ENCODE measurements around the gene EIF4A3.

EIF4A3 gene

DNA sequence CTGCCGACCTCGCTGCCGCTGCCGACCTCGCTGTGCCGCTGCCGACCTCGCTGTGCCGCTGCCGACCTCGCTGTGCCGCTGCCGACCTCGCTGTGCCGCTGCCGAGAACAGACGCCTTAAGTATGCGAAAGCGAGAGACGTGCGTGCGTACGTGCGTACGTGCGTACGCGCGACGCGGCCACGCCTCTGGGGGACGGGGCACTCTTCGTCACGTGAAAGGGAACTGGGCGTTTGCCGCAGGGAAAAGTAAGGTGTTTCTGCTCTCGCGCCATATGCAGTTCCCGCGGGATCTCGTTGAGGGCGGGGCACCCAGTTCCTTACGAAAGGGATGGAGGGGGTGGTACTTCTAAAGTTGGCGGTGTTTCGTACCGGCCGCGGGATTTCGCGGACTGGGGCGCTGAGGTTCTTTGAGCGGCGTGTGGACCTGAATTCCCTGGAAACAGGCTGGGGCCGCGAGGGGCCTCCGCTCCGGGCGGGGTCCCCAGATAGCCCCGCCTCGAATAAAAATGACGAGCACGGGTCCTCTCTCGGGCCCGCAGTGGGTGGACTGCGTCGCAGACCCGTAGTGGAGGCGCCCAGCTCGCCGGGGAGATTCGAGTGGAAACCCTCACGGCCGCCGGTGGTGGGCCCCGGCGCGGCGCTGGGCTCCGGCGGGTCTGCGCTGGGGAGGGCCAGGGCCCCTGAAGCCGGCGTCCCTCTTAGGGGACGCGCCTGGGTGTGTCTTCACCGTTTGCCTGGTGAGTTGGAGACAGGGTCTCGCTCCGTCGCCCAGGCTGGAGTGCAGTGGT, at the start of gene EIF4A3:
TSS of gene EIF4A3 (minus strand) at position 94 of the 788 bp plus-strand sequence. CDS start 167 bp downstream, outside the sequence.
- peak; percentile 95 for DNase-seq (ENCODE audit: low read depth)

DNA sequence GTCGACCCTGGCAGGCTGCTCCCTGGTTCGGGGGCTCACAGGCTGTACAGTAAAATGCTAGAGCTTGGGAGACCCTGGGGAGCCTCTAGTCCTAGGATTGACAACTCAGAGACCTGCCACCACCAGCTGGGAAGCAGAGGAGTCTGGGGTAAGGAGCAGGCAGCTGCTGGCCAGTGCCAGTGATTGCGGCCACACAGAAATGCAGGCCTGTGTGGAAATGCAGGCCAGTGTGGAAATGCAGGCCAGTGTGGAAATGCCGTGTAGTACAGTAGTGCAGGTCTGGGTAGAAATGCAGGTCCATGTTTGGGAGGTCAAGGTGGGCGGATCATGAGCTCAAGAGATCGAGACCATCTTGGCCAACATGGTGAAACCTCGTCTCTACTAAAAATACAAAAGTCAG, 49.7 kb upstream of the EIF4A3 start:
- DNase-seq (ENCODE audit: low read depth): no peak

DNA sequence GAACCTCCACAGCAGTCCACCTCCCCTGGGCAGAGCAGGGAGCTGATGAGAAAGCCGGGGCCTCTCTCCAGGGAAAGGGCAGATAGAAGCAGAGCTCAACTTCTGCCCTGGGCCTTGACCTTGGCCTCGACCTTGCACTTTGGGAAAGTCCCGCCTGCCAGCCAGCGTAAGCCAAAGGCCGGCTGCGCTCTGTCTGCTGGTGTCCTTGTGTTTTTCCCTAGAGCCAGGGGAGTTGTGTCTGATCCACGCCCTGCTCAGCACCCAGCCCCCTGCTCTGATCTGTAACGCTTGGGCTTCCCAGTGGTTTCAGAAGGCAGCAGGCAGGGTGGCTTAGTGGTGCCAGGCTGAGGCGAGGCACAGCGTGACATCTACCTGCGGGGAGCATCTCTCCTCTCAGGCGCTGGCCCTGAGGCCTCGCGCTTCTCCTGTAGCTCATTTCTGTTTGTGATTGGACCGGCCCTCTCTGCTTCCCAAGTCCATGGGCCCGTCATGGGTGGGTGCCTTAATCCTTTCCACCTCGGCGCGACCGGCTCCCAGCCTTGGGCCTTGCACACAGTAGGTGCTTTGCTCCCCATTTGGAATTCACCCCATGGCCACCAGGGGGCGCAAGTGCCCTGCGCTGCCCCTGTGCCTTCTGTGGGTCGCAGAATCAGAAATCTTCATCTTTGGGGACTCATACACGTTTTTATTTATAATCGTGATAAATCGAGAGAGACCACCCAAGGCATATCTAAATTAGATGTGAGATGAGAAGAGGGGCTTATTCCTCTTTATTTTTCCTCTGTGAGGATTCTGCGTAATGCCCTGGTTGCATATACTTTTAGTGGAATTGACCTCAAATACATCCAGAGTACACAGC, 49.0 kb upstream of the EIF4A3 start:
- DNase-seq (ENCODE audit: low read depth): peak; percentile 35

DNA sequence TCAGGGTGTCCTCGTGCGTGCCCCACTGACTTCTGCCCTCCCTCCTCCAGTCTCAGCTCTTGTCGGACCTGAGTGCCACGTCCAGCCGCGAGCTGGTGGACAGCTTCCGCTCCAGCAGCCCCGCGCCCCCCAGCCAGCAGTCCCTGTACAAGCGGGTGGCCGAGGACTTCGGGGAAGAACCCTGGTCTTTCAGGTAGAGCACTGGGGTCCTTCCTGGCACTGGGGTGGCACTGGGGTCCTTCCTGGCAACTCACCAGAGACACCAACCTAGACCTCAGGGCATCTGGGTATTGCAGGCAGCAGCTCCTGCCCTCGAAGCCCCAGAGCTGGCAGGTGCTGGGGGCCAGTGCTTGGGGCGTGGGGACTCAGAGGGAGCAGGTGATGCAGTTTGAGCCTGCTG, 48.2 kb upstream of the EIF4A3 start:
- DNase-seq (ENCODE audit: low read depth): no peak

DNA sequence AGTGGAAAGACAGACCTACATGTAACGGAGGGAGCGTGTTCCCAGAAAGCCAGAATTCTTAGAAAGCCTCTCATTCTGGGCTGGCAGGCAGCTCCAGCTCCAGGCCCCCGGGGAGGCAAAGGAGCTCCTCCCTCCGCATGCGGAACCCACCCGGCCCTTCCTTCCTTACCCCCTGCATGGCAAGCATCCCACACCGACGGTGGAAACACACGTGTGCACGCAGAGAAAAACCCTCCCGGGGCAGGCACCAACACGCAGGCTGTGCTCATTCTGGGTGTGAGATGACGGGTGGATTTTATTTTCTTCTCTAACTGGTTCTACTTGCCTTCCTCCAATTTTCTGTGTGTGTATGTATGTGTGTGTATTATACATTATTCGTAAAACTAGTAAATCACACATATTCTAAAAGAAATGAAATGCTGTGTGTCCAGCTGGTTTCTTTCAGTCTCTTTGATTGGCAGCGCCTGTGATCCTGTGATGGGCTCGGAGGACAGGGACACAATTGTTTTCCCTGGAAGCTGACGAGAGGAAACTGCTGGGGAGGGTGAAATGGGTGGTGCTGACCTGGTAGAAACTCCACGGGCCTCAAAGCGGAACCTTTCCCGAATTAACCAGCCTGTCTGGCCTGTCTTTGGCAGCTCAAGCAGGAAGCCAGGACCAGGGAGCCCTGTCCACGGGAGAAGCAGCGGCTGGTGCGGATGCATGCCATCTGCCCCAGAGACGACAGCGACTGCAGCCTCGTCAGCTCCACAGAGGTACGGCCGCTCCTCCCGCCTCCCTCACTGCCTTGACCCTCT, 45.1 kb upstream of the EIF4A3 start:
- DNase-seq (ENCODE audit: low read depth): no peak

DNA sequence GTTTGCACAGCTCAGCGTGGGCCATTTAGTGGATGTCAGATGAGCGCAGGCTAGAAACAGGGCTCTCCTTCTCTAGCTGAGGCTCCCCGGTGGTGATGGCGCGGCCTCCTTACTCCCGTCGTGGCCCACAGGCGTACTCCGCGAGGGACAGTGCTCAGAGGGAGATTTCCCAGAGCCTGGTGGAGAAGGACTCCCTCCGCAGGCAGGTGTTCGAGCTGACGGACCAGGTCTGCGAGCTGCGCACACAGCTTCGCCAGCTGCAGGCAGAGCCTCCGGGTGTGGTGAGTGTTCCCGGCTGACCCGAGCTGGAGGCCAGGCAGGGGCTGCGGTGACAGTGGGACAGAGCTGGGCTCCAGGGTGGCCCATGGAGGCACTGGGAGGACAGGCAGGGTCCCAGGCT, 44.3 kb upstream of the EIF4A3 start:
- DNase-seq (ENCODE audit: low read depth): no peak

DNA sequence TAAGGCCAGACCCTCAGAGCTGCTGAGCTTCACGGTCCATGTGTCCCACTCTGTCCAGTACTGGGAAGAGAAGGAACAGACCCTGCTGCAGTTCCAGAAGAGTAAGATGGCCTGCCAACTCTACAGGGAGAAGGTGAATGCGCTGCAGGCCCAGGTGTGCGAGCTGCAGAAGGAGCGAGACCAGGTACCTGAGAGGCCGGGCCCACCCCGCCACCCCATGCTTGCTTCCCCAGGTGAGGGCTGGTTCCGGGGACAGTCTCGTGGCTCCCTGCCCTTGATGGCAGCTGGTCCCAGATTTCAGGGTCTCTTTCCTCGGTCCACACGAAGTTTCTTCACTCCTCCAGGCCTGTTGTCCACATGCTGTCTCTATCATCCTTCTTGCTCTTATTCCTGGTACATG, 43.8 kb upstream of the EIF4A3 start:
- no peak for DNase-seq (ENCODE audit: low read depth)

DNA sequence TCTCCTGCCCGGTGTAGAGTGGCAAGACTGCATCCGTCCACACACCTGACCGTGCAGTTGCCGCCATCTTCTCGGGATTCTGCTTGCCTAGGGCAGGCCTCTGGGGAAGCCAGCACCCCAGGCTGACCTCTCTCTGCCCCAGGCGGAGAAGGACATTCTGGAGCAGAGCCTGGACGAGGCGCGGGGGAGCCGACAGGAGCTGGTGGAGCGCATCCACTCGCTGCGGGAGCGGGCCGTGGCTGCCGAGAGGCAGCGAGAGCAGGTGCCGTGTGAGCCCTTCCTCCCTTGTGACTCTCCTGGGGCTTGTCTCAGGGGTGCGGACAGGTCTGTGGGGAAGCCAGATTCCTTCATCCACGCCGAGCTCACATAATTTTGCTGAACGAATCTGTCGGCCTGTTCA, 42.7 kb upstream of the EIF4A3 start:
- DNase-seq (ENCODE audit: low read depth): no peak

DNA sequence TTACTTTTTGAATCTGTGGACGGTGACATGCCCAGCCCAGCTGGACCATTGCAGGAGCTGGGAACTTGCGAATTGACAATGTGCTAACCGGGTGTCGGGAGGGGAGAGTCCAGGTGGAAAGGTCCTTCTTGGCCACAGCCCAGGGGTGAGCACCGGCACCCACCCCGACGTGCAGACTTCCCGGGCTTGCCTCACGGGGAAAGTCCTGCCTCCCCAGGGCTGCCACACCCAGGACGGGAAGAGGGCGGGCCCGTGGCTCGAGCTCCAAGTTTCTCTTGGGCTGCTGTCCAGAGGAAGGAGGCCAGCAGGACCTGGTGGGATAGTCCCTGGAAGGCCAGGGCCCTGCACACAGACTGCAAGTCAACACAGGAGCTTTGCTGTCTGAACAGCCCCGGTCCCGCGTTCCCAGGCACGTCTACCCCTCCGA, 40.6 kb upstream of the EIF4A3 start:
- DNase-seq (ENCODE audit: low read depth): no peak

DNA sequence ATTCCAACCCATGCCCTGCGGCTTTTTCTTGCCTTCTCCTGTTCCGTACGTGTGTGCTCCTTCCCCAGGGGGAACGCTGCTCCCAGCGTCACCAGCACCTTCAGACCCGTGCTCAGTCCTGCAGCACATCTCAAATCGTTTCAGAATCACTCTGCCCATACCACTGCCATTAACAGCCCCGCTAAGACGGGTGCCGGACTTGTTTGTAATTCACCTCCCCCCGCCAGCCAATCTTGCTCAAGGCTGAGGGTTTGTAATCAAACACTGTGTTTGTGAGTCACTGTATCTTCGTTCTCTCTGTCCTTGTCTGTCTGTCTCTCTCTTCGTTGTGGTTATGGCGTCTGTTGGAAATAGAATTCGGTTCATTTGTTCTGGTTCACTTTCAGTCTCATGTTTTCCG, 40.2 kb upstream of the EIF4A3 start:
- no peak for DNase-seq (ENCODE audit: low read depth)

DNA sequence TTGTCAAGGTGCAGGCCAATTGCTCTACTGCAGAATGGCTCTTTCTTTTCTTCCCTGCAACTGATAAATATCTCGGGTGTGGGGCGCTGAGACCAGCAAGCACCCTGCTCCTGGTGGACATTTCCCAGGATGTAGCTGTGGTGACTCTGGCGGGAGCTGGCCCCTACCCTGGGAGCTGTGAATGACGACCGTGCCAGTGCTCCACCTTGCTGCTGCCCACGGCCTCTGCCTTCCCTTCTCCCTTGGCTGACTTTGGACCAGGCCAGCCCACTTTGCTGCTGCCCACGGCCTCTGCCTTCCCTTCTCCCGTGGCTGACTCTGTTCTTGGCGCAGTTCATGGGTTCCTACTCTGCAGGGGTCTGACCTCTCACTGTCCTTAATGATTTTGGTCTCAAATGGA, 39.0 kb upstream of the EIF4A3 start:
- no peak for DNase-seq (ENCODE audit: low read depth)

DNA sequence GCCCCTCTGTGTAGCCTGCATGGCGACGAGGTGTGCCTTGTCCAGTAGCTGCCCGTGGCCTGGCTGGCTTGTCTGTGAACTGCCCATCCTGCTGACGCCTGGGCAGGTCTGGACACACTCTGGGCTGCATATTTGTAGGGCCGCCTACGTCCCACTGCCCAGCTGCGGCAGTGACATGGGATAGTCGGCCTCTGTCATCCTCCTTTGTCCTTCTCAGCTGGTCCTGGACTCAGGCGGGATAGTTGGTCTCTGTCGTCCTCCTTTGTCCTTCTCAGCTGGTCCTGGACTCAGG, 37.4 kb upstream of the EIF4A3 start:
- DNase-seq (ENCODE audit: low read depth): no peak

DNA sequence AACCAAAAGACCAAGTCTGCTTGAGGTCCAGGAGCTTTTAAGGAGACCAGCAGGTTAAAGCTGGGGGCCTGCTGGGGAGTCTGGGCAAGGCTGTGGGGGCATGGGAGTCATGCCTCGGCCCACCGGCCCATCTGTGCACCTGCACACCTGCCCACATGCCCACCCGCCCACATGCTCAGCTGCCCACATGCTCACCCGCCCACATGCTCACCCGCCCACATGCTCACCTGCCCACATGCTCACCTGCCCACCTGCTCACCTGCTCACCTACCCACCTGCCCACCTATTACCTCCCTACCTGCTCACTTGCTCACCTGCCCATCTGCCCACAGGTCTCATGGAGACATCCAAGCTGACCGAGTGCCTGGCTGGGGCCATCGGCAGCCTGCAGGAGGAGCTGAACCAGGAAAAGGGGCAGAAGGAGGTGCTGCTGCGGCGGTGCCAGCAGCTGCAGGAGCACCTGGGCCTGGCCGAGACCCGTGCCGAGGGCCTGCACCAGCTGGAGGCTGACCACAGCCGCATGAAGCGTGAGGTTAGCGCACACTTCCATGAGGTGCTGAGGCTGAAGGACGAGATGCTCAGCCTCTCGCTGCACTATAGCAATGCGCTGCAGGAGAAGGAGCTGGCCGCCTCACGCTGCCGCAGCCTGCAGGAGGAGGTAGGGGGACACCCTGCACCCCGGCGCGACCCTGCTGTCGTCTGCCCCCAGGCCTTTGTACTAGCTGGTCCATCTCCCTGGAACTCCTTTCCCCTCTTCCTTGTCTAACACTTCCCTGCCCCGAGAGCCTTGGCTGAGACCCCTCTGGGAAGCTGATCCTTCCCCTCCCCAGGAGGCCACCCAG, 36.9 kb upstream of the EIF4A3 start:
- no peak for DNase-seq (ENCODE audit: low read depth)

DNA sequence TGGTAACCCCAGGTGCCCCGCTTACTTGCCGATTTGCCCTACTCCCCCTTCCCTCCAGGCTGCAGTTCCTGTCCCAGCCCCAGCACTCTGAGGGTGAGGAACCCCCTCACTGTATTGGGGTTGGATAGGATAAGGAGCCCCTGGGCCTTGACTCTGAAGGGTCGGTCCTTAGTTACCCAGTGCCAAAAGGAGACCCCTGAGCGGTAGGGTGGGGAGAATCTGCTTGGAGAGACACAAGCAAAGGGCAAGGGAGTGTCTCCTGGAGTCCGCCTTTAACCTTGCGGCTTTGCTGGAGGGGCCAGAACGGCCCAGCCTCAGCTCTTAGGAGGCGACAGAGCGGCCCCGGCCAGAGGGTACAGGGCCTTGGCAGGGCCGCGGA, 35.9 kb upstream of the EIF4A3 start:
- no peak for DNase-seq (ENCODE audit: low read depth)

DNA sequence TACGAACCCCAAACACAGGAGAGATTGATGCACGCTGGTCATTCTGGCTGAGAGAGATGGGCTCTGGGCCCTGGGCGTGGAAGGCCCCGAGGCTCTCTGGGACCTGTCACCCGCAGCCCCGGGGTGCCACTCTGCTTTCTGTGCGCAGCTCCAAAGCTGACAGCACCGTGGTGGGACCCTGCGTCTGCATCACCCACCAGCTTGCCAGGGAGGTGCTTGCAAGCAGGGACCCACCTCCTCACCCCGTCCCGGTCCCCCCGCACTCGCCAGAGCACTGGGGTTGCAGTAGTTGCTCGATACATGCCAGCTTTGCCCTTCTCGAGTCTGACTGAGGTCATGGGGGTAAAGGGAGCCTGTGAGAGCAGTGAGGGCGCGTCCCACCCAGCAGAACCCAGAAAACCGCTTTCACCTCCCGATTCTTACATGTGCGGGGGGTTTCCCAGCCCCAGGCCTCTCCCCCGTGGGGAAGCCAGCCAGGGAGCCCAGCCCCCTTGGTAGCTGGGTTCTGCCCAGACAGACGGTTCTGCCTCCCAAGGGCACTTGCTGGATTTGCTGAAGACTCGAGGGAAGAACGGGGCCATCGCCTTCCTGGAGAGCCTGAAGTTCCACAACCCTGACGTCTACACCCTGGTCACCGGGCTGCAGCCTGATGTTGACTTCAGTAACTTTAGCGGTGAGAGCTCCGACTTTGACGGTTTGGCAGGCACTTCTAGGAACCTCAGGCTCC, 35.4 kb upstream of the EIF4A3 start:
- DNase-seq (ENCODE audit: low read depth): no peak

DNA sequence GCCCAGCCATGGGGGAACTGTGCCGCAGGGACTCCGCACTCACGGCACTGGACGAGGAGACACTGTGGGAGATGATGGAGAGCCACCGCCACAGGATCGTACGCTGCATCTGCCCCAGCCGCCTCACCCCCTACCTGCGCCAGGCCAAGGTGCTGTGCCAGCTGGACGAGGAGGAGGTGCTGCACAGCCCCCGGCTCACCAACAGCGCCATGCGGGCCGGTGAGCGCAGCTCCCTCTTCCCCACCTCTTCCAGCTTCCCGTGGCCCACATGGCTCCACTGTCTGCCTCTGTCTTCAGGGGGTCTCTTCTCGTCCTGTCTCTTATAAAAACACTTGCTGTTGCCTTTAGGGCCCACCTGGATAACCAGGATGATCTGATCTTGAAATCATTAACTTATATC, 34.5 kb upstream of the EIF4A3 start:
- no peak for DNase-seq (ENCODE audit: low read depth)

DNA sequence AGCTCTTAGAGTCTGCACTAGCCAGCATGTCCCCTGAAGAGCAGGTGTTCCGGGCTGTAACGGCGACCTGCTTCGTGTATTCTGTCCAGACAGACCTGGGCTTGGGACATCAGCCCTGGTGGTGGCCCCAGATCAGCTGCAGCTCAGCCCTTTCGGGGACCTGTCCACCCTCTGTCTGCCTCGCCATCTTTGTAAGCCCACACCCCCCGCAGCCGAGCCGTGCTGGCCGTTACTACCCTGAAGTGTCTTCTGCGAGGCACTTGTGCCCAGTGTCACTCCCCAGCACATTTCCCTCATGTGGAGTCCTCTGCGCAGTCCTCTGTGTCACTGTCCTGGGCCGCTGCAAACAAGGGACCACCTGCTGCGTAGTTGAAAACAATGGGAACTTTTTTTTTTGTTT, 33.3 kb upstream of the EIF4A3 start:
- no peak for DNase-seq (ENCODE audit: low read depth)

DNA sequence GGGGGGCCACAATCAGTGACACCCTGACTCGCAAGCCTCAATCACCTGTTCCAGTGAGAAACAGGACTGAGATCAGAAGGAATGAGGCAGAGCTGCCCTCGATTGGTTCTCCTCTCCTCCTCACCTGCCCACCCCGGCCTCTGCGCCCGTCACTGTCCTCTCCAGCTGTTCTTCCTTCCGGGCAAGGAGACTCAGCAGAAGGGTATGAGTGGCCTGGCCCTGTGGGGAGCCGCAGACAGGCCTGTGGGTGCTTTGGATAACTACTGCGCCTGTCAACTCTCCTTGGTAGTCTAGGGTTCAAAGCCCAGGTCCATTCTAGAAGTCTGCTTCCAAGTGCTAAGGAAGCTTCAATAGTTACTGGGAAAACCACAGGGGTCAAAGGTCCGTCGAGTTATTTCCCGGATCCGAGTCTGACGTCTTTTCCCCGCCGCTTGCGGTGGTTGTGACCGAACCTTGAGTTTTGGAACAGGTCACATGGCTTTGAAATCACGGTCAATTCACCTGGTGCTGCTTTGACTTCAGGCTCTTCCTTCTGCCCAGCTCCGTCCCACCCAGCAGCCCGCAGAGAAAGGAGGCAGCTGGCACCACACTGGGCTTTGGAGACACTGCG, 31.2 kb upstream of the EIF4A3 start:
- DNase-seq (ENCODE audit: low read depth): no peak

DNA sequence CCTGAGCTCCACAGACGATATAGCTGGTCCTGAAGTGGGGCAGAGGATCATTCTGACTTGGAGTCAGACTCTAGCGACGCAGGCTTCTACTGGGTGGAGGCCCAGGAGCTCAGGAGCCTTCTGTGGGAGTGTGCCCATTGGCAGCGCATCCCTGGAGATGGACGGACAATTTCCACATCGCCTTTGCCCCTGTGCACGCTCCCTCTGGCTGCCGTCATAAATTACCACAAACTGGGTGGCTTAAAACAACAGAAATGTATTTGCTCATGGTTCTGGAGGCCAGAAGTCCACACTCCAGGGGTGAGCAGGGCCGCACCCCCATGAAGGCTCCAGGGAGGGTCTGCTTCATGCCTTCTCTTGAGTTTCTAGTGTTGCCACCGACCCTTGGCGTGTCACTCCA, 29.8 kb upstream of the EIF4A3 start:
- DNase-seq (ENCODE audit: low read depth): no peak

DNA sequence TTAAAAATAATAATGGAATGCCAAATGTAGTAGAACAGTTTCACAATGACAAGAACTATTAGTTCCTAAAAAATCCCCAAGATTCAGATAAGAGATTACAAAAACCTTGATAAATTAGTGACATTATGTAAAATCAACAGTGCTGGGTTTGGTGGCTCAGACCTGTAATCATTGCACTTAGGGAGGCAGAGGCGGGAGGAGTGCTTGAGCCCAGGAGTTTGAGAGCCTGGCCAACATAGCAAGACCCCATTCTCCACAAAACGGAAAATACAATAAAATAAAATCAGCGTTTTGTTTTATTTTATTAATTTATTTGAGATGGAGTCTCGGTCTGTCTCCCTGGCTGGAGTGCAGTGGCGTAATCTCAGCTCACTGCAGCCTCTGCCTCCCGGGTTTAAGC, 27.0 kb upstream of the EIF4A3 start:
- no peak for DNase-seq (ENCODE audit: low read depth)

DNA sequence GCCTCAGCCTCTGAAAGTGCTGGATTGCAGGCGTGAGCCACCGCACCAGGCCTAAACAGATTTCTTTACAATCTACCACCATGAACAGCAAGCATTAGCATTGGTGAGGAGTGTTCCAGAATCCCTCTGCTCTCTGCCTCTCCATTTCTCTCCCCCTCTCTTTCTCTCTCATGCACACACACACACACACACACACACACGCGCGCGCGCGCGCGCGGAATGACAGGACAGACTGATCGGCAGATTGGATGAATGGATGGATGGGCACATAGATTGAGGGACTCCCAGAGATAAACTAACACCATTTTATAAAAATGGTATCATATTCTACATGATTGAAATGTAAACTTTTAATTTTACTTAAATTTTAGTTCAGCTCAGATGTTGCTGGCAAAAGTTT, 26.2 kb upstream of the EIF4A3 start:
- no peak for DNase-seq (ENCODE audit: low read depth)

Data from stimulated activated CD8-positive, alpha-beta memory T cell treated with anti-CD3 and anti-CD28 coated beads, Interleukin-7, amount 100 ng/mL, for 24 hours (primary cell).